HG02678 (cell line): Measurements from ENCODE around the gene CLEC20A.

Experiments used
- ATAC-seq: cut with Tn5 transposase; IDR thresholded peaks from one replicate; pipeline ENCODE4 v1.9.1; 2021; ENCODE audit warnings: mild to moderate bottlenecking, moderate library complexity; ENCODE audit not compliant: unreplicated experiment

Gene CLEC20A

GRCh38 chr1:178483251-178483957 is 13.4 kb downstream of the CLEC20A start:
- ATAC-seq, result no peak

GRCh38 chr1:178477841-178478240 is 18.9 kb downstream of the CLEC20A start:
- no peak for ATAC-seq

GRCh38 chr1:178477373-178477772 is 19.4 kb downstream of the CLEC20A start:
- no peak for ATAC-seq

- no peak for ATAC-seq
Observed at GRCh38 chr1:178472531-178472930, 24.2 kb downstream of the CLEC20A start.

GRCh38 chr1:178470411-178470960 is 26.3 kb downstream of the CLEC20A start:
- no peak for ATAC-seq

- no peak for ATAC-seq
Observed at GRCh38 chr1:178467837-178468236, 28.9 kb downstream of the CLEC20A start.

- no peak for ATAC-seq
Observed at GRCh38 chr1:178465011-178465410, 31.8 kb downstream of the CLEC20A start.

GRCh38 chr1:178464566-178464965 is 32.2 kb downstream of the CLEC20A start:
- no peak for ATAC-seq

GRCh38 chr1:178464141-178464540 is 32.6 kb downstream of the CLEC20A start:
- ATAC-seq, result no peak

- no peak for ATAC-seq
Observed at GRCh38 chr1:178461701-178462100, 35.1 kb downstream of the CLEC20A start.

GRCh38 chr1:178461104-178461503 is 35.7 kb downstream of the CLEC20A start:
- ATAC-seq, result no peak

- no peak for ATAC-seq
Observed at GRCh38 chr1:178458203-178458602, 38.6 kb downstream of the CLEC20A start.

- ATAC-seq, result no peak
Observed at GRCh38 chr1:178457651-178458050, 39.1 kb downstream of the CLEC20A start.

- ATAC-seq, result no peak
Observed at GRCh38 chr1:178456472-178456871, 40.3 kb downstream of the CLEC20A start.

- ATAC-seq, result no peak
Observed at GRCh38 chr1:178452013-178452412, 44.8 kb downstream of the CLEC20A start.

GRCh38 chr1:178451529-178451928 is 45.2 kb downstream of the CLEC20A start:
- no peak for ATAC-seq

GRCh38 chr1:178450871-178451270 is 45.9 kb downstream of the CLEC20A start:
- ATAC-seq, result no peak

GRCh38 chr1:178442925-178443324 is 53.8 kb downstream of the CLEC20A start:
- no peak for ATAC-seq

- ATAC-seq, result no peak
Observed at GRCh38 chr1:178438432-178438831, 58.3 kb downstream of the CLEC20A start.

- ATAC-seq, result no peak
Observed at GRCh38 chr1:178436899-178437298, 59.9 kb downstream of the CLEC20A start.

GRCh38 chr1:178434899-178435435 is 61.8 kb downstream of the CLEC20A start:
- no peak for ATAC-seq

- no peak for ATAC-seq
Observed at GRCh38 chr1:178434360-178434759, 62.4 kb downstream of the CLEC20A start.
